Esophagus muscularis mucosa (tissue), 3 donors: Measurements from ENCODE around the gene FAM193A.

Source experiments
- POLR2AphosphoS5 ChIP-seq, 2 donors: sonication (generic); formaldehyde crosslinking; IDR thresholded peaks; one replicate each; pipeline ENCODE4 v1.6.1; 2017; ENCODE audit warnings: antibody characterized with exemption in 2 of 2
- TF ChIP-seq, protein P1 (sequence below), 3 experiments: fragments of 200-600 bp in 2 of 3; fragments of 450-650 bp in 1 of 3; sonication (generic) in 2 of 3; IDR thresholded peaks; one replicate each; pipeline ENCODE4 v1.5.1; 2017 to 2019; ENCODE audit warnings: antibody characterized with exemption in 3 of 3, mild to moderate bottlenecking in 2 of 3, moderate library complexity in 1 of 3

DNA sequence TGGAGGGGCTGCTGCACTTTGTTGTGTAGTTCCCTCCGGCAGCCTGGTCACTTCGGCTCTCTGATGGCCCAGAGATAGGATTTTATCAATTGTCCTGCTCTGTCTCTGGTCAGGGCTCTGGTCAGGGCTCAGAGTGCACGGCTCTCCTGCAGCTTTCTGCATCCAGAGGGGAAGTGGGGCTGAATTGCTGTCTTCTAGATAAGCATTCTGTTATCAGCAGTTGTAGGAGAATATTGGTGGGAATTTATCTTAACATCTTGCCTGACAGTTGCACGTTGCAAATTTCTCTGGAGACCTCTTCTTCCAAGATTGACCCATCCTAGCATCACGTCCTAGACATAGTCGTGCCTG lies 62.8 kb downstream of the FAM193A start:
- TF ChIP-seq POLR2AphosphoS5 (IDR thresholded peaks at IDR 0.05) = no peak
- TF ChIP-seq, protein P1, sequence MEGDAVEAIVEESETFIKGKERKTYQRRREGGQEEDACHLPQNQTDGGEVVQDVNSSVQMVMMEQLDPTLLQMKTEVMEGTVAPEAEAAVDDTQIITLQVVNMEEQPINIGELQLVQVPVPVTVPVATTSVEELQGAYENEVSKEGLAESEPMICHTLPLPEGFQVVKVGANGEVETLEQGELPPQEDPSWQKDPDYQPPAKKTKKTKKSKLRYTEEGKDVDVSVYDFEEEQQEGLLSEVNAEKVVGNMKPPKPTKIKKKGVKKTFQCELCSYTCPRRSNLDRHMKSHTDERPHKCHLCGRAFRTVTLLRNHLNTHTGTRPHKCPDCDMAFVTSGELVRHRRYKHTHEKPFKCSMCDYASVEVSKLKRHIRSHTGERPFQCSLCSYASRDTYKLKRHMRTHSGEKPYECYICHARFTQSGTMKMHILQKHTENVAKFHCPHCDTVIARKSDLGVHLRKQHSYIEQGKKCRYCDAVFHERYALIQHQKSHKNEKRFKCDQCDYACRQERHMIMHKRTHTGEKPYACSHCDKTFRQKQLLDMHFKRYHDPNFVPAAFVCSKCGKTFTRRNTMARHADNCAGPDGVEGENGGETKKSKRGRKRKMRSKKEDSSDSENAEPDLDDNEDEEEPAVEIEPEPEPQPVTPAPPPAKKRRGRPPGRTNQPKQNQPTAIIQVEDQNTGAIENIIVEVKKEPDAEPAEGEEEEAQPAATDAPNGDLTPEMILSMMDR (IDR thresholded peaks at IDR 0.05) = no peak
